ENCODE measurements around the gene BRAF.

DNA sequence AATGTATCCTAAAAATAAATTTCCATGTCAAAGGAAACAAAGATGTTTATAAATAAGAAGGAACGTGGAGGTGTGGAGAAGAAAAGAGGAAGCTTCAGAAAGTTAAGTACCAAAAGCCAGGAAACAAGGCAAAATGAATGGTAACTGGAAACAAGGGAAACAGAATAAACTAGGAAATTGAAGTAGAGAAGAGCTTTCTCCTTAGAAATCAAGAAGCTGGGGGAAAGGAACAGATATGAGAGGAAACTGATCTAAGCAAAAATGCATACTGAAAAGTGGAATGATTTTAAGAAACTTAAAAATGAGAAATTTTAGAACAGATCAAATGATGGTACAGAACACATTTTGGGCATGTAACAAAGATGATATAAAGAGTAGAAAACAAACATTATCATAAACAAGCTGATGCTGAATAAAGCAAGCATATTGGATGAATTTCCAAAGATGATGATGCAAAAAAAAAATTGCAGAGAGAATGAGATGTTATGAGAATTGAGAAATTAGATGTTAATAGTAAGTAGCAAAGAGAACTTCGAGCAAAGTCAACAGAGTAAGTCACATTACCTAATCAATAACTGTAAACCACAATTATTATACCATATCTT lies 1.9 kb downstream of the BRAF start:
- TF ChIP-seq TAF1 (IDR thresholded peaks at IDR 0.05; ENCODE audit: low read depth) (no peak), MAX (IDR thresholded peaks at IDR 0.05) (no peak), RAD21 (IDR thresholded peaks at IDR 0.05; ENCODE audit: low read depth) (no peak), TEAD4 (IDR thresholded peaks at IDR 0.05) (no peak), CEBPB (IDR thresholded peaks at IDR 0.05) (no peak), TCF12 (IDR thresholded peaks at IDR 0.05; ENCODE audit: low read depth) (no peak), EP300 (IDR thresholded peaks at IDR 0.05; ENCODE audit: borderline replicate concordance) (no peak), FOXM1 (IDR thresholded peaks at IDR 0.05; ENCODE audit: borderline replicate concordance, low read depth) (no peak), ZBTB7A (IDR thresholded peaks at IDR 0.05; ENCODE audit: low read depth) (no peak), YY1 (IDR thresholded peaks at IDR 0.05; ENCODE audit: low read depth) (no peak), REST (IDR thresholded peaks at IDR 0.05; ENCODE audit: low read depth) (no peak), USF1 (IDR thresholded peaks at IDR 0.05) (no peak)

Measured in Ishikawa (cell line).